Gastroesophageal sphincter (tissue), 4 donors: ENCODE measurements around the gene MRAP2. TPM values are rescaled to one million over a fixed set of nuclear protein-coding genes. Genes with fewer than 3 reads are reported as not detected.

Experiments used
- ATAC-seq: fragments of 150-250 bp; one replicate; pipeline ENCODE4 v1.9.1; 2016; ENCODE audit warnings: mild to moderate bottlenecking, moderate library complexity
- H3K27ac ChIP-seq, 4 donors: fragments of 200-600 bp; sonication (generic) in 3 of 4; 1 replicate in 3 of 4; 2 replicates in 1 of 4; pipeline ENCODE4 v1.5.1; 2016 to 2019
- H3K27me3 ChIP-seq: fragments of 200-600 bp; sonication (generic); one replicate; pipeline ENCODE4 v1.5.1; 2019
- H3K36me3 ChIP-seq, 2 donors: fragments of 200-600 bp; sonication (generic); one replicate each; pipeline ENCODE4 v1.5.1; 2019; ENCODE audit warnings: control low read depth in 1 of 2
- H3K4me1 ChIP-seq, 3 donors: fragments of 200-600 bp; sonication (generic); 1 replicate in 2 of 3; 2 replicates in 1 of 3; pipeline ENCODE4 v1.5.1; 2016 to 2019; ENCODE audit warnings: control low read depth in 2 of 3
- H3K4me3 ChIP-seq, 2 donors: fragments of 200-600 bp; sonication (generic); one replicate each; pipeline ENCODE4 v1.5.1; 2019; ENCODE audit warnings: mild to moderate bottlenecking in 1 of 2, moderate library complexity in 1 of 2
- H3K9me3 ChIP-seq, 3 donors: fragments of 200-600 bp; sonication (generic); one replicate each; pipeline ENCODE4 v1.5.1; 2017 to 2019; ENCODE audit warnings: control low read depth in 2 of 3
- EP300 ChIP-seq: sonication (generic); formaldehyde crosslinking; IDR thresholded peaks from one replicate; pipeline ENCODE4 v1.6.1; 2017; ENCODE audit warnings: antibody characterized with exemption, mild to moderate bottlenecking
- POLR2A ChIP-seq, 2 donors: fragments of 450-650 bp; IDR thresholded peaks; one replicate each; pipeline ENCODE4 v1.6.1; 2017; ENCODE audit warnings: antibody characterized with exemption in 2 of 2, mild to moderate bottlenecking in 2 of 2, moderate library complexity in 1 of 2
- POLR2AphosphoS5 ChIP-seq: sonication (generic); formaldehyde crosslinking; IDR thresholded peaks from one replicate; pipeline ENCODE4 v1.6.1; 2017; ENCODE audit warnings: antibody characterized with exemption
- WGBS, 2 donors: methylation state at CpG; one replicate each; pipeline ENCODE4 v1.1.5; 2018; ENCODE audit warnings: low coverage in 1 of 2; 5-methylcytosine and 5-hydroxymethylcytosine counted together
- total RNA-seq, 4 donors: library from RNA; depleted of rRNA; stranded (reverse); fragments of >200 nt; gene quantifications; one replicate each; pipeline ENCODE4 v1.1.0, GENCODE V29; 2016
- TF ChIP-seq, protein P1 (sequence below), 4 experiments: fragments of 200-600 bp in 2 of 4; fragments of 450-650 bp in 2 of 4; sonication (generic) in 1 of 4; IDR thresholded peaks; one replicate each; pipeline ENCODE4 v1.5.1; 2017 to 2019; ENCODE audit warnings: antibody characterized with exemption in 4 of 4, mild to moderate bottlenecking in 2 of 4, moderate library complexity in 2 of 4

The MRAP2 gene
- total RNA-seq, 4 donors from 2014 or later = 0.27 to 1.7 (median 1.2) TPM; not detected in 1

DNA sequence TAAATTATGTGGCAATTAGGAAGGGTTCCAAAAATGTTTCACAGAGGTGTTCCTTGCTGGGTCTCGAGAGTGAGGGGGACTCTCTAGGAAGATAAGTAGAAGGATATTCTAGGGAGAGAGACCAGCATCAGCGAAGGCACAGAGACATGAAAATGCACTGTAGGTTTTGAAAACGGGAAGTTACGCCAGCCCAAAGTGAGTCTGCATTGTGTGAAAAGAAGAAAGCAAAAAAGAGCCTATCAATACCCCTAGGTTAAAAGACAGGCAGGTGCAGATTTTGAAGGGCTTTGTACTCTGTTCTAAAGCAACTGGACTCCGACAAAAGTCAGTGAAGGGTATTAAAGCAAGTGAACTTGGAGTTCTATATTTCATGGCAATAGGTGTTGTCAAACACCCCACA, 25.7 kb upstream of the MRAP2 start:
- 69 to 85% methylated on average over 5 of the region's 5 CpGs for WGBS, 2 donors
- Histone ChIP-seq H3K4me3 (no peak overlapping the region), H3K27ac (no peak overlapping the region), H3K27me3 (peaks cover 3% of the 10 kb centered on the region), H3K4me1 (no peaks in the 10 kb centered on the region), H3K9me3 (no peaks in the 10 kb centered on the region), H3K36me3 (no peaks in the 10 kb centered on the region)
- no peak for TF ChIP-seq POLR2AphosphoS5
- no peak for TF ChIP-seq POLR2A (IDR thresholded peaks at IDR 0.05)
- TF ChIP-seq, protein P1, sequence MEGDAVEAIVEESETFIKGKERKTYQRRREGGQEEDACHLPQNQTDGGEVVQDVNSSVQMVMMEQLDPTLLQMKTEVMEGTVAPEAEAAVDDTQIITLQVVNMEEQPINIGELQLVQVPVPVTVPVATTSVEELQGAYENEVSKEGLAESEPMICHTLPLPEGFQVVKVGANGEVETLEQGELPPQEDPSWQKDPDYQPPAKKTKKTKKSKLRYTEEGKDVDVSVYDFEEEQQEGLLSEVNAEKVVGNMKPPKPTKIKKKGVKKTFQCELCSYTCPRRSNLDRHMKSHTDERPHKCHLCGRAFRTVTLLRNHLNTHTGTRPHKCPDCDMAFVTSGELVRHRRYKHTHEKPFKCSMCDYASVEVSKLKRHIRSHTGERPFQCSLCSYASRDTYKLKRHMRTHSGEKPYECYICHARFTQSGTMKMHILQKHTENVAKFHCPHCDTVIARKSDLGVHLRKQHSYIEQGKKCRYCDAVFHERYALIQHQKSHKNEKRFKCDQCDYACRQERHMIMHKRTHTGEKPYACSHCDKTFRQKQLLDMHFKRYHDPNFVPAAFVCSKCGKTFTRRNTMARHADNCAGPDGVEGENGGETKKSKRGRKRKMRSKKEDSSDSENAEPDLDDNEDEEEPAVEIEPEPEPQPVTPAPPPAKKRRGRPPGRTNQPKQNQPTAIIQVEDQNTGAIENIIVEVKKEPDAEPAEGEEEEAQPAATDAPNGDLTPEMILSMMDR (IDR thresholded peaks at IDR 0.05) = no peak
- no peak for TF ChIP-seq EP300
- no peak for ATAC-seq

- WGBS, 2 donors = 74 to 88% methylated on average over 2 of the region's 2 CpGs
- TF ChIP-seq POLR2A (IDR thresholded peaks at IDR 0.05) (no peak), POLR2AphosphoS5 (no peak), EP300 (no peak)
- TF ChIP-seq, protein P1 (IDR thresholded peaks at IDR 0.05) = no peak
- Histone ChIP-seq H3K27ac (no peak overlapping the region), H3K27me3 (peaks cover 1% of the 10 kb centered on the region), H3K4me1 (no peaks in the 10 kb centered on the region), H3K9me3 (no peaks in the 10 kb centered on the region), H3K4me3 (no peak overlapping the region), H3K36me3 (no peaks in the 10 kb centered on the region)
- ATAC-seq = no peak
These were observed 20.2 kb upstream of the MRAP2 start for GRCh38 chr6:84013354-84013753.

DNA sequence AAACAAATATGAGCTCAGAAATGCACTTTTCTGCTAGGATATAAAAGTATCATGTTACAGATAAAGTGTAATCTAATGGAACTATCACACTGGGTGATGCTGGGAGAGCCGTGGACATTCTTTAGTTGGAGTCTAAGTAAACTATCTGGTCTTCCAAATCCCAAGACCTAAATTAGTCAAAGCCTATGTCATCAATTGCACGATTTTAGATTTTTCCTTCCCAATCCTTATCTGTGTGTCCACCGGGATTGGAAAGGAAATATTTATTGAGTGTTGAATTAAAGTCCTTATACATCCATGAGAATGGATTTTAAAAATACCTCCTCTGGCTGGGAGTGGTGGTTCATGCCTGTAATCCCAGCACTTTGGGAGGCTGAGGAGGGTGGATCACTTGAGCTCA, 19.6 kb upstream of the MRAP2 start:
- WGBS, 2 donors = 9 to 39% methylated on average over 3 of the region's 3 CpGs
- peaks cover 7% of the 10 kb centered on the region for H3K27me3 ChIP-seq
- H3K9me3 ChIP-seq = no peaks in the 10 kb centered on the region
- no peak overlapping the region for H3K27ac ChIP-seq
- no peak overlapping the region for H3K4me3 ChIP-seq
- H3K36me3 ChIP-seq = no peaks in the 10 kb centered on the region
- no peaks in the 10 kb centered on the region for H3K4me1 ChIP-seq
- no peak for ATAC-seq
- TF ChIP-seq, protein P1 (IDR thresholded peaks at IDR 0.05) = no peak
- no peak for TF ChIP-seq POLR2A (IDR thresholded peaks at IDR 0.05)
- TF ChIP-seq POLR2AphosphoS5 = no peak
- TF ChIP-seq EP300 = no peak

GRCh38 chr6:84016029-84016428, 17.5 kb upstream of the MRAP2 start:
- Histone ChIP-seq H3K4me1 (no peaks in the 10 kb centered on the region), H3K36me3 (no peaks in the 10 kb centered on the region), H3K27ac (no peak overlapping the region), H3K4me3 (no peak overlapping the region), H3K9me3 (no peaks in the 10 kb centered on the region), H3K27me3 (peaks cover 12% of the 10 kb centered on the region)
- TF ChIP-seq, protein P1 (IDR thresholded peaks at IDR 0.05) = no peak
- no peak for TF ChIP-seq EP300
- no peak for TF ChIP-seq POLR2AphosphoS5
- TF ChIP-seq POLR2A (IDR thresholded peaks at IDR 0.05) = no peak
- ATAC-seq = no peak
- WGBS, 2 donors = 50% methylated on average over 1 of the region's 1 CpG

- no peak overlapping the region for H3K27ac ChIP-seq
- H3K27me3 ChIP-seq = peaks cover 12% of the 10 kb centered on the region
- TF ChIP-seq, protein P1 (IDR thresholded peaks at IDR 0.05) = no peak
- TF ChIP-seq POLR2AphosphoS5 (no peak), POLR2A (IDR thresholded peaks at IDR 0.05) (no peak), EP300 (no peak)
- ATAC-seq = no peak
- H3K4me3 ChIP-seq = no peak overlapping the region
- no peaks in the 10 kb centered on the region for H3K4me1 ChIP-seq
- H3K9me3 ChIP-seq = no peaks in the 10 kb centered on the region
- WGBS, 2 donors = 50 to 88% methylated on average over 1 of the region's 1 CpG
- H3K36me3 ChIP-seq = no peaks in the 10 kb centered on the region
These were observed 15.7 kb upstream of the MRAP2 start for GRCh38 chr6:84017709-84018452.
